Right renal pelvis (tissue), 4 donors: Measurements from ENCODE around the gene HECTD4. TPM values are rescaled to one million over a fixed set of nuclear protein-coding genes. Genes with fewer than 3 reads are reported as not detected.
"Not testable (repeated sequence)": the region's sequence is repeated elsewhere in the genome, so short reads cannot be mapped to it uniquely, and the experiment has no call there.

Experiments
- DNase-seq, 4 donors: peaks; one replicate each; pipeline ENCODE4 v3.0.0-alpha.2; 2013; ENCODE audit warnings: low read depth in 4 of 4, low spot score in 3 of 4, missing footprints in 1 of 4
- polyA plus RNA-seq, 4 donors: library from polyadenylated mRNA; unstranded; fragments of 120-200 nt; gene quantifications; one replicate each; pipeline ENCODE4 v1.2.1, GENCODE V29; 2013; ENCODE audit not compliant: insufficient read length in 4 of 4

Gene HECTD4
- 10 to 100 TPM; 44.5 to 58.9 (median 45.9) TPM for polyA plus RNA-seq

- DNase-seq, result peak; percentile 80 to 85 (median 82)
These were observed at the start of gene HECTD4 for GRCh38 chr12:112381883-112382796. Gene HECTD4 (minus strand): TSS chr12:112382431. CDS start chr12:112382128, 303 bp downstream.

- DNase-seq, result no peak
These were observed 49.7 kb upstream of the HECTD4 start for GRCh38 chr12:112431965-112432364.

GRCh38 chr12:112430929-112431328, 48.7 kb upstream of the HECTD4 start:
- no peak for DNase-seq

GRCh38 chr12:112427760-112428159, 45.5 kb upstream of the HECTD4 start:
- DNase-seq, result no peak

GRCh38 chr12:112425582-112426382, 43.6 kb upstream of the HECTD4 start:
- no peak for DNase-seq

GRCh38 chr12:112424126-112424525, 41.9 kb upstream of the HECTD4 start:
- DNase-seq, result no peak

GRCh38 chr12:112422531-112422930, 40.3 kb upstream of the HECTD4 start:
- no peak for DNase-seq

- no peak for DNase-seq
These were observed 39.1 kb upstream of the HECTD4 start for GRCh38 chr12:112421363-112421762.

- DNase-seq, result no peak
These were observed 38.5 kb upstream of the HECTD4 start for GRCh38 chr12:112420740-112421139.

- peak in 2 of 4 donors; percentile 27 to 32 for DNase-seq
These were observed 37.3 kb upstream of the HECTD4 start for GRCh38 chr12:112419297-112420133.

- peak; percentile 55 to 81 (median 64) for DNase-seq
These were observed 36.5 kb upstream of the HECTD4 start, which contains the start of gene PTPN11 for GRCh38 chr12:112418608-112419296. Gene PTPN11 (plus strand): TSS chr12:112418947. CDS start chr12:112419112, 165 bp downstream.

GRCh38 chr12:112418273-112418607, 36.0 kb upstream of the HECTD4 start:
- no peak for DNase-seq

GRCh38 chr12:112415457-112415856, 33.2 kb upstream of the HECTD4 start:
- not testable (repeated sequence) for DNase-seq

GRCh38 chr12:112413855-112414625, 31.8 kb upstream of the HECTD4 start:
- DNase-seq, result no peak

- DNase-seq, result no peak
These were observed 27.6 kb upstream of the HECTD4 start for GRCh38 chr12:112409906-112410244.

- DNase-seq, result peak; percentile 81 to 92 (median 87)
These were observed 27.1 kb upstream of the HECTD4 start, which contains the start of gene RPL6 for GRCh38 chr12:112409064-112409905. Gene RPL6 (minus strand): TSS chr12:112409605. CDS start chr12:112408656, 949 bp downstream.

- DNase-seq, result no peak
These were observed 26.4 kb upstream of the HECTD4 start for GRCh38 chr12:112408621-112409020.

GRCh38 chr12:112407683-112408082, 25.5 kb upstream of the HECTD4 start:
- not testable (repeated sequence) for DNase-seq
